ENCODE data around the gene PLEKHA5.
"Not testable (repeated sequence)": the region's sequence is repeated elsewhere in the genome, so short reads cannot be mapped to it uniquely, and the experiment has no call there.

Gene PLEKHA5

GRCh38 chr12:19410629-19411185 lies 281.2 kb downstream of the PLEKHA5 start:
- DNase-seq (ENCODE audit: low spot score) = no peak

DNA sequence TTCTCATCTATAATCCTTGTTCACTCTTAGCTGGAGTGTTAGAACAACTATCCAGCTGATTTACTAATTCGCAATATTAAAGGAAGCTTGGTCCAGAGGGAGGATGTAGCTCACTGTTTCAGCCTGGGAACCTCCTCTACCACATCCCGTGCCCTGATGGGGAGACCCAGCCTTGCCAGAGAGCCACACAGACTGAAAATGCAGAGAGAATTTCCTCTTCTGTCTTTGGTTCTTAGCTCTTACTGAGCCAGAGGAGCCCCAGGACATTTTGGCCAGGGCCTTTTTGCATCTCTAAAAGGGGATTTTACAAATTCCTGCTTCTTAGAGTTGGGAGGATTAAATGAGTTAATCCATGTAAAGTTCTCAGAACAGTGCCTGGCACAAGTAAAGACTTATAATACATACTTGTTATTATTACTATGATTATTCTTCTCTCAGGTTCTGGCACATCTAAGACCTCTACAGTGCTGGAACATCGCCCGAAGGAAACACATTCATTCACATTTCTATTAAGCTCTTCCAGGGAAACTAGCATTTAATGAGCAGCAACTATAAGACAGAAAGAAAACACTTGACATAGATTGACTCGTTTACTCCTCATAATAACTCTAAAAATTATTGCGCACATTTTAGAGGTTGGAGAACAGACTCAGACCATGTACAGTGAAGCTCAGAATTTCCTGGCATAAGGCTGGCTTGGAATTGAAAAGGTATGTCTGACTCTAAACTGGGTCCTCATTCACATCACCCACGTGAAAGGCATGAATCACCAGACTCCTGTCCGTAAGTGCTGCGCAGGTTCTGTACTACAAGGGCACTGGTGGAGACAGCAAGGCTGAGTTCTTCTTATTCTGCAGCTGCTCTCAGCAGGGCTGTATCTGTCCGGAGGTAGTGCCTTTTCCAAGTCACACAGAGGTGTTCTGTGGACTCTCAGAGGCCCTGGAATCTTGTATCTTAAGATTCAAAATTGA lies 282.0 kb downstream of the PLEKHA5 start:
- no peak for DNase-seq (ENCODE audit: low spot score)

DNA sequence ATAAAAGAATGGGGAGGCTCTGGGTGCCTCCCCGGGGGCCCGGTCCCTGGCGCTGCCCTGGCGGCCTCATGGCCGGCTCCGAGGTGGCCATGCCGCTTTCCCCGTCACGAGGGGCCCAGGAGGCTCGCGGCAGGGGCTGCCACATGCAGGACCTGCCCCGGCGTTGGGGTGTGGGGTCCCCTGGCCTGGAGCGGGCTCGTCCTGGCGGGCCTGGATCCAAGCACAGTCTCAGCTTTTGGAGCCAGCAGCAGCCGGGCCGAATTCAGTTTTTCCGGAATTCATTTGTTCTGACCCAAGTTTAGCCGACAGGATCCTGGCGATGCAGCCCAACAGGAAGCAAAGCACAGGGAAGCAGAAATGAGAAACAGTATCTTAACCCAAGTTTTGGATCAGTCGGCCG lies 283.3 kb downstream of the PLEKHA5 start:
- no peak for DNase-seq (ENCODE audit: low spot score)

DNA sequence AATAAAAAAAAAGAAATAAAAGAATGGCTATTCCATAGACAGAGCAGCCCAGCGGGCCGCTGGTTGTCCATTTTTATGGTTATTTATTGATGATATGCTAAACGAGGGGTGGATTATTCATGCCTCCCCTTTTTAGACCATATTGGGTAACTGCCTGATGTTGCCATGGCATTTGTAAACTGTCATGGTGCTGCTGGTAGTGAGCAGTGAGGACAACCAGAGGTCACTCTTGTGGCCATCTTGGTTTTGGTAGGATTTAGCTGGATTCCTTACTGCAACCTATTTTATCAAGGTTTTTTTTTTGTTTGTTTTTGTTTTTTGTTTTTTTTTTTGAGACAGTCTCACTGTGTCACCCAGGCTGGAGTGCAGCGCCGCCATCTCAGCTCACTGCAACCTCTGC lies 284.0 kb downstream of the PLEKHA5 start:
- DNase-seq (ENCODE audit: low spot score) = not testable (repeated sequence)

GRCh38 chr12:19415563-19415962 lies 286.0 kb downstream of the PLEKHA5 start:
- no peak for DNase-seq (ENCODE audit: low spot score)

DNA sequence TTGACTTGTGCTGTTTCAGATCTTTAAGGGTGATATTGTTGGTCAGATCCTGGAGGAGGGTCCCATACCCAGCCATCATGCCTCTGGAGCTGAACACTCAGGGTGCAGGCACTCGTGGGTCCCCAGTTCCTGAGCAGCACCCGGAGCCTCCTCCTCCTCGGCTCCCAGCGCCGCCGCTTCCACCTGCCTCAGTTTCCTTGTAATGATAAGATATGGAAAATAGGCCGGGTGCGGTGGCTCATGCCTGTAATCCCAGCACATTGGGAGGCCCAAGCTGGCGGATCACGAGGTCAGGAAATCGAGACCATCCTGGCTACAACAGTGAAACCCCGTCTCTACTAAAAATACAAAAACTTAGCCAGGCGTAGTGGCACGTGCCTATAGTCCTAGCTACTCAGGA lies 289.6 kb downstream of the PLEKHA5 start:
- no peak for DNase-seq (ENCODE audit: low spot score)

GRCh38 chr12:19421503-19422282 lies 292.2 kb downstream of the PLEKHA5 start:
- DNase-seq (ENCODE audit: low spot score) = no peak

DNA sequence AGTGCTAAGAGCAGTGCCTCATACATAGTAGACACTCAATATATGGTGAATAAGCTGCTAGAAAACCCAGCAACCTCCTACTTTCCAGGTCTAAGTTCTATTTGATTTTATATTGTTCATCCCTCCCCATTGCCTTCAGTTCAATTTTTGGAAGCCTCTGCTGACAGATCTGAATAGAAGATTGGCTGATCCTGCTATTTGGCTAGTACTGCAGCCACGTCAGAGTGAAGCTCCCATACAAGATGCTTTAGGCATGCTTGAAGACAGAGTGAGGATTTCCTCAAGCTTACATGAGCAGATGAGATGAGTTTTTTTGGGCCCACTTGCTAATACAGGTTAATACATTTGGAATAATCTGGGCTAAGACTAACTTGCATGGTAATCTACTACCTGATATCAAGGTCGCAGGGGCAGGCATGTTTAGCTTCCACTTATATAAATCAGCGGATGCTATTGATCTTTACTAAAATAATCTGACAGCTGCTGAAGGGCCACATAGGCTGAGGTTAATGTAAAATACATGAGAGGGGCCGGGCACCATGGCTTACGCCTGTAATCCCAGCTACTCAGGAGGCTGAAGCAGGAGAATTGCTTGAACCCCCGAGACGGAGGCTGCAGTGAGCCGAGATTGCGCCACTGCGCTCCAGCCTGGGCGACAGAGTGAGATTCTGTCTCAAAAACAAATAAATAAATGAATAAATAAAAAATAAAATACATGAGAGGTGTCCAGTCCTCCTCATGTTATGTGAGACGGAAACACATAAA lies 293.8 kb downstream of the PLEKHA5 start:
- no peak for DNase-seq (ENCODE audit: low spot score)
